Keratinocyte (primary cell): Measurements from ENCODE around the gene PCSK6.

ENCODE experiments used
- EZH2 ChIP-seq: IDR thresholded peaks from one replicate; pipeline ENCODE4 v1.6.1; 2012; ENCODE audit warnings: inconsistent platforms, mild to moderate bottlenecking, low read length, moderate library complexity
- TF ChIP-seq, protein P1 (sequence below), 3 experiments: IDR thresholded peaks in 1 of 3; conservative IDR thresholded peaks in 1 of 3; optimal IDR thresholded peaks in 1 of 3; 2 replicates in 2 of 3; 3 replicates in 1 of 3; pipeline versions ENCODE3 to v1.5.1; 2011; ENCODE audit warnings: low read length in 3 of 3, mild to moderate bottlenecking in 3 of 3, moderate library complexity in 2 of 3, control low read depth in 1 of 3, inconsistent platforms in 1 of 3; ENCODE audit not compliant: insufficient read depth in 2 of 3; ENCODE audit errors: extremely low read depth in 1 of 3

GRCh38 chr15:101432982-101433381 is 56.5 kb downstream of the PCSK6 start:
- TF ChIP-seq, protein P1, sequence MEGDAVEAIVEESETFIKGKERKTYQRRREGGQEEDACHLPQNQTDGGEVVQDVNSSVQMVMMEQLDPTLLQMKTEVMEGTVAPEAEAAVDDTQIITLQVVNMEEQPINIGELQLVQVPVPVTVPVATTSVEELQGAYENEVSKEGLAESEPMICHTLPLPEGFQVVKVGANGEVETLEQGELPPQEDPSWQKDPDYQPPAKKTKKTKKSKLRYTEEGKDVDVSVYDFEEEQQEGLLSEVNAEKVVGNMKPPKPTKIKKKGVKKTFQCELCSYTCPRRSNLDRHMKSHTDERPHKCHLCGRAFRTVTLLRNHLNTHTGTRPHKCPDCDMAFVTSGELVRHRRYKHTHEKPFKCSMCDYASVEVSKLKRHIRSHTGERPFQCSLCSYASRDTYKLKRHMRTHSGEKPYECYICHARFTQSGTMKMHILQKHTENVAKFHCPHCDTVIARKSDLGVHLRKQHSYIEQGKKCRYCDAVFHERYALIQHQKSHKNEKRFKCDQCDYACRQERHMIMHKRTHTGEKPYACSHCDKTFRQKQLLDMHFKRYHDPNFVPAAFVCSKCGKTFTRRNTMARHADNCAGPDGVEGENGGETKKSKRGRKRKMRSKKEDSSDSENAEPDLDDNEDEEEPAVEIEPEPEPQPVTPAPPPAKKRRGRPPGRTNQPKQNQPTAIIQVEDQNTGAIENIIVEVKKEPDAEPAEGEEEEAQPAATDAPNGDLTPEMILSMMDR (optimal IDR thresholded peaks at IDR 0.05 in 1 of 3, IDR thresholded peaks at IDR 0.05 in 1 of 3, conservative IDR thresholded peaks at IDR 0.05 in 1 of 3; ENCODE audit: extremely low read depth in 1 of 3, insufficient read depth in 2 of 3, low read length in 3 of 3) = no peak
- TF ChIP-seq EZH2 = no peak
